GM18508 (cell line): ENCODE measurements around the gene KRTAP5-3.

Source experiments
- ATAC-seq: cut with Tn5 transposase; IDR thresholded peaks from one replicate; pipeline ENCODE4 v1.9.1; 2021; ENCODE audit warnings: moderate number of reproducible peaks; ENCODE audit not compliant: insufficient read depth, unreplicated experiment

KRTAP5-3 gene

DNA sequence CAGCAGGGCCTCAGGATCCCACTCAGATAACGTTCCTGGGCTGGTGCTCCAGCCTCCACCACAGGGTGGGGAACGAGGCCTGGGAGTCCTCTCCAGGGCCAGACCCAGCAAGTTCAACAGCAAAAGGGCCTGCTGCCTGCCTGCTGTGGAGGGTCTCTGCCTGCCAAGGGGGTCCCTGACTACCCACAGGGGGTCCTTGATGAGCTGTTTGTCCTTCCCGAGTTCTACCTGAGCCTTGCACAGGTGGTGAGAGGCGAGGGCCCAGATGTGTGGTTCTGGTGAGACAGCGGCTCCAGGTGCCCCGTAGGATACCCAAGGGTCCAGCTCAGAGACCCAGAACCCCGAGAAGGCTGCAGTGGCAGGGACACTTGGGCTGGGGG lies 40.6 kb downstream of the KRTAP5-3 start:
- no peak for ATAC-seq

- no peak for ATAC-seq
Measured at GRCh38 chr11:1567052-1567720, 41.1 kb downstream of the KRTAP5-3 start.

- ATAC-seq: no peak
Measured at GRCh38 chr11:1566381-1567051, 41.7 kb downstream of the KRTAP5-3 start.

GRCh38 chr11:1565904-1566247 lies 42.4 kb downstream of the KRTAP5-3 start:
- no peak for ATAC-seq

GRCh38 chr11:1565173-1565903 lies 42.9 kb downstream of the KRTAP5-3 start:
- ATAC-seq: no peak

- no peak for ATAC-seq
Measured at GRCh38 chr11:1564535-1565172, 43.6 kb downstream of the KRTAP5-3 start.

DNA sequence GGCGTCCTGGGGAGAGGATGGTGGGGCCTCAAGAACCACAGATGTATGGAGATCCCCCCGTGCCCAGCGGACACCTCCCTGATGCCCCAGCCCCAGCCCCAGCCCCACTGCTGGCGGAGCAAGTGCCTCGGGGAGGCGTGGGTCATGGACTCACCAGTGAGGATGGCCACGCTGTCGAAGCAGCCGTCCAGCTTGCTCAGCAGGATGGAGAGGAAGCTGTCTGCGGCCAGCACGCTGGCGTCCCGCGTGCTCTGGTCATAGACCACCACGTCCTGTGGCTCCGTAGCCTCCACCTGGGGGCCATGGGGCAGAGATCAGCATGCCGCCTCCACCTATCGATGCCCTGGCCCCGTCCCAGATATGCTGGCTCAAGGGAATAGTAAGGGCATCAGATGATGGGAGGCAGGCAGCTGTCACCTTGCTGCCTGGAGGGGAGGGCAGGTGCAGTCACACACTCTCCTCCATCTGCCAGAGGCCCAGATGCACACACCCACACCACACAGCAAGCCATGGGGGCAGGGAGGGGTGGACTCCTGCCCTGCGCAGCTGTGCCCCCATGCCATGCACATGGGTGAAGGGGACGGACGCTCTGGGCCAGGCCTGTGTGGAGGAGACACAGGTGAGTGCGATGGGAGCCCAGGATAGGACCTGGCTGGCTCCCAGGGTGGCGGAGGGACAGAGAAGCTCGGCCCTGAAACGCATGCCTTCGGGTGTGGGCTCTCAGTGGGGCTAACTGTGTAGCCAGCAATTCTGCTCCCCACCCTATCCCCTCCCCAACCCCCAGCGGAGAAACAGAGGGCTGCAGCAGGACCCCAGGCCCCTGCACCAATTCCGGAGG lies 44.3 kb downstream of the KRTAP5-3 start:
- no peak for ATAC-seq

GRCh38 chr11:1563149-1563638 lies 45.1 kb downstream of the KRTAP5-3 start:
- no peak for ATAC-seq

GRCh38 chr11:1562469-1563148 lies 45.7 kb downstream of the KRTAP5-3 start:
- ATAC-seq: no peak

DNA sequence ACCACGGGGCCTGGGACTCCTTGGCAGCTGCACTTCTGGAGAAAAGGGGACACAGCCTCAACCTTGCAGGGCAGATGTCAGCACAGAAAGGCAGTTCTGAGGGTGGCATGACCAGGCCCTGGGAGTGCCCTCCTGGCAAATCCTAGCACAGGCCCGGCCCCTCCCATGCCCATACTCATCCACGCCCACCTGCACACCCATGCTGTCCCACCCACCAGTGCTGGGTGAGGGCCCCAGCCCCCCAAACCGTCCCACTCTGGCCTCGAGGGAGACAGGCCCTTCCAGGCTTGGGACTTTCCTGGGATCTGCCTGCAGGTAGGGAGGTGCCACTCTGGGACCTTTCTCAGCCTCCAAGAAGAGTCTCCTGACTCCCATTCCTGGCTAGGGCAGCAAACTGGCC lies 46.3 kb downstream of the KRTAP5-3 start:
- ATAC-seq: no peak

- no peak for ATAC-seq
Measured at GRCh38 chr11:1561266-1561665, 47.0 kb downstream of the KRTAP5-3 start.

- no peak for ATAC-seq
Measured at GRCh38 chr11:1560649-1561251, 47.5 kb downstream of the KRTAP5-3 start.

- ATAC-seq: no peak
Measured at GRCh38 chr11:1560002-1560648, 48.1 kb downstream of the KRTAP5-3 start.

DNA sequence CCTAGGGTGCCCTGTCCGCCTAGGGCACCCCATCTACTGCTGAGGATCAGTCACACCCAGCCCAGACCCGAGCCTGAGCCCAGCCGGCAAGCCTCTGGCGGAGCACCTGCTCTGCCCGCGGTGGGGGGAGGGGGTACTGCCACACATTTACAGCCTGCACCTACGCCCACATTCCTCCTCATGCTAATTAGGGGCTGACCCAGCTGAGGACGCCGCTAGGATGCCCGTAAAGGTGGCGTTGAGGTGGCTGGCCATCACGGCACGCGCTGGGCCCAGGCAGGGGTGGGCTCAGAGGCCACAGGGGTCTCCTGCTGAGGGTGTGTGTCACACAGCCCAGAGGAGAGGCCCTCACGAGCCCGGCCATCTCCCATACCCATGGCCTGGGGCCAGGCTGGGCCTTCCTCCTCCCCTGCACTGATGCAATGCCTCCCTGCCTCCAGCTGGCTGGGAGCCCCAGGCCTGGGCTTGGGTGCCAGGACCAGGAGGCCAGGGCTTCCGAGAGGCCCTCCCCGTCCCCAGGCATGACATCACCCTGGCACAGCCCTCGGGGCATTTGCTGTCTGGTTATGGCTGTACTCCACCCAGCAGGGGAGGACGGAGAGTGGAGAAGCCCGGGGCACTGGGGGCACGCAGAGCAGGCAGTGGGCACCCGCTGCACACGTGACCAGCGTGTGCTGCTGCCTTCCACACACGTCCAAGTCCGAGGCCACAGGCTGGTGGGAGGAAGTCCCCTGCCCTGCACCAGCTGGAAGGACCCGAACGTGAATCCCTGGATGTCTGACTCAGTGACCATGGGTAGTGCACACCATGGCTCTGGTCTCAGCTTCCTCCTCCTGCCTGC lies 48.9 kb downstream of the KRTAP5-3 start:
- ATAC-seq: no peak

- no peak for ATAC-seq
Measured at GRCh38 chr11:1558775-1559110, 49.5 kb downstream of the KRTAP5-3 start.

- no peak for ATAC-seq
Measured at GRCh38 chr11:1557904-1558774, 50.1 kb downstream of the KRTAP5-3 start.
